ENCODE results near the gene VEZT.
A peak's percentile ranks its signal among the peaks of the same experiment; 100 is the strongest.

The VEZT gene

DNA sequence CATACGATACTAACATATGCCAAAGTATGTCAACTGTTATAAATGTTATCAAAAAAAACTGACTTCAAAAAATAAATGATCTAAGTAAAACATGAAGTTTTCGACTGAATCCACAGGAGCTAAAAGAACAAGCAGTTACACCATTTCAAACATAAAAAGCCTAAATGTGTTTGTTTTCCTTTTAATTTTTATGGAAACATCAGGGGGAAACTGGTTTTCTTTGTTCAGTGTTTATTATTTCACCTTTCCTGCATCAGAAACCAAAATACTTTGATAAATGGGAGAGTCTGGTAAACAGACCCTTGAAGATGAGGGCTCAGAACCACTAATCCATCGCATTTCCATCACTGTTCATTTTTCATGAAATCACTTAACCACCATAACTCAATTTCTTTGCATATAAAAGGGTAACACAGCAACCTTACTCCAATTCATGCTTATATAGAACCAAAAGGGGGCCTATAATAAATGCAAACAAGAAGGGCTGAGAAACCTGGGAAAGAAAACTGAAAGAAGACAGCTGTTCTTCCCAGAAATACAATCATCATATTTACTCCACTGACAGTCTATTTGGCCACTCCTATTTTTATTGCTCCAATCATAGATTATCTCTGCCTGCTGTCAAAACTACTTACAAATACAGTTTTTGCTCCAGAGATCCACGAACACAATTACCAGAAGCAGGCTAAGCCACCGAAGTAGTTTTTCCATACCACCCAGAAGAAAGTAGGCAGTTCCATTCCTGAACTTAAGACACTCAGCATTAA, 17.3 kb upstream of the VEZT start:
- no peak for DNase-seq

- no peak for DNase-seq
Measured at GRCh38 chr12:95201056-95201670, 16.4 kb upstream of the VEZT start.

- DNase-seq: no peak
Measured at GRCh38 chr12:95202691-95203486, 14.7 kb upstream of the VEZT start.

GRCh38 chr12:95203487-95204030, 14.0 kb upstream of the VEZT start:
- no peak for DNase-seq

DNA sequence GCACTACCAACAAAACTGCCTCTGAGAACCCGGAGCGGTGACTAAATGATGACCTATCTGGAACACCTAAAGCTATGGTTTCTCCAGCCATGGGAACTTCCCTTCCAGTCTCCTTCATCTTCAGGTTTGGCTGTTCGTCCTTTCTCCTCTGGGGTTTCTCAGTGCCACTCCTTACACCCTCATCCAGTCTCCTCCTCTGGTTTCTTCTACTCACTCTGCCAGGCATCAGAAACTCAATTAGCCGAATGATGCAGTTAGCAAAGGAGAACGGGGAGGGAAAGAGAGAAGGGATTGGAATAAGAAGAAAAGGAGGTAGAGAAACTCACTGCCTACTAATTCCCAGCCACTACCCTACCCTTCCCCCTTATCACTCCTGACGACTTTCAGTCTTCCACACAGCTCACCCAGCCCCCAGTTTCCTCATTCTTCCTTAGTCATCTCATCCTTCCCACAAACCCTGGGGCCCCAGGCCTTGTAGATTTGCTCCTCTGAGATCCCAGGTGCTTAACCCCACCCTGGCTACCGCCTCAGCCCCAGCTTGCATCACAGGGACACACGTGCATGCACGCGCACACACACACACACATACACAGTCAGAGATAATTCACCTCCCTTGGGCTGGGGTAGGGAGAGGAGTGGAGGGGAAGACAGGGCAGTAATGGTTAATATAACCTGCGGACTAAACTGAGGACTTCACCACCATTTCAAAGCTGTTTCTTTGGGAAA, 13.3 kb upstream of the VEZT start:
- no peak for DNase-seq

DNA sequence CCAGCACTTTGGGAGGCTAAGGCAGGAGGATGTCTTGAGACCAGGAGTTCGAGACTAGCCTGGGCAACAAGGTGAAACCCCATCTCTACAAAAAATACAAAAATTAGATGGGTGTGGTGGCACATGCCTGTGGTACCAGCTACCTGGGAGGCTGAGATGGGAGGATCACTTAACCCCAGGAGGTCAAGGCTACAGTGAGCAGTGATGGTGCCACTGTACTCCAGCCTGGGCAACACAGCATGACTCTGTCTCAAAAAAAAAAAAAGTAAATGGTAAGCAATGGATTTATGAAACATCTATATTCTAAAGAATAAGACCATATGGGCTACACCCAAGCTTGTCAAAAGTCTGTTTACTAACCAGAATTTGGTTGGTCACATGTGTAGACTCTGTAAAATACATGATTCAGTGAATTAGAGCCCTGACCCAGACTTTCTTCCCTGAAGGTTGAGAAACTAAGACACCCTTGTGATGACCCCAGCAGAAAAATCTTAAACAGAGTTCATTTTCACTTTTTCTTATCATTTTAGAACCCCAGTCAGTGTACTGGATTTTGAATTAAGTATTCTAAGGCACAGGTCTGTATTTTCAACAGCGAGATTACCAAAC, 12.5 kb upstream of the VEZT start:
- DNase-seq: no peak

DNA sequence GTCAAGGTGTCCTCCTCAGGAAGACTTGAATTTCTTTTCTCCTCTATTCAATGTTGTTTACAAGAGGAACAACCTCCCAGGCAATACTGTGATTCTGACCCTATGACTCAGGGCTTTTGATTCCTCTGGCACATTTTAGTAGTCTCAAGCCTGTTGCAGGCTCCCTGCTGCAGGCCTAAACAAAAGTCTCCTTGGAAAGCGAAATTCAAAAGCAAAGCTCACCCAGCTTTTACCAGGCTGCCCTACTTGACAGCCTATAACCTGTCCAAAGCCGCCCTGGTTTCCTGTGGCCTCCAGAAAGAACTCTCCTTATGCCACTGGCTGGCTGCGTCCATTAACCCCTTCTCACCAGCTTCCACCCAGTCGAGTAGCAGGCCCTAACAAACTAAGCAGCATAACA, 11.9 kb upstream of the VEZT start:
- DNase-seq: peak; percentile 18 to 50

DNA sequence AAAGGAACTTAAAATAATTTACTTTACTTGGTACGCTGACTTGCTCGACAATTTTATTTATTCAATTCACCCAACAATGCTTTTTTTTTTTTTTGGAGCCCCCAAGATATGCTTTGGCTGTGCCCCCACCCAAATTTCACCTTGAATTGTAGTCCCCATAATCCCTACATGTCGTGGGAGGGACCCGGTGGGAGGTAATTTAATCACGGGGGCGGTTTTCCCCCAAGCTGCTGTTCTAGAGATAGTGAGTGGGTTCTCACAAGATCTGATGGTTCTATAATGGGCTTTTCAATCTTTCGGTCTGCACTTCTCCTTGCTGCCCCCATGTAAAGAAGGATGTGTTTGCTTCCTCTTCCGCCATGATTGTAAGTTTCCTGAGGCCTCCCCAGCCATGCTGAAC, 10.7 kb upstream of the VEZT start:
- no peak for DNase-seq

DNA sequence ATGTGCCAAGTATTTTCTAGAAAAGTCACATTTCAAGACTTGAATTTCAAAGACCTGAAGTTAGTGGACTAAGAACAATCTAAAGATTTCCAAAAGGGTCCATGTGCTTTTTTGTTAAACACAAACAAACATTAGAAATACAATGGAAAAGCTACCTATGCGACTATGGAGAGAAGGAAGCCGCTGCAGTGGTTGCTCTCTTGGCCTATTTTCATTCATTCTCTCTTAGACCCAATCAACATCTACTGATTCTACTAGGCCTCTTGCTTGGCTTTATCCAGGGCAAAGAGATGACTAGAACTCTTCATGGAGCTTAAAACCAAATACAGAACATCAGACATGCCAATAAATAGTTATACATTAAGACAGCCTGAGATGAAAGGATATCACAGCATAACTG, 10.2 kb upstream of the VEZT start:
- no peak for DNase-seq

DNA sequence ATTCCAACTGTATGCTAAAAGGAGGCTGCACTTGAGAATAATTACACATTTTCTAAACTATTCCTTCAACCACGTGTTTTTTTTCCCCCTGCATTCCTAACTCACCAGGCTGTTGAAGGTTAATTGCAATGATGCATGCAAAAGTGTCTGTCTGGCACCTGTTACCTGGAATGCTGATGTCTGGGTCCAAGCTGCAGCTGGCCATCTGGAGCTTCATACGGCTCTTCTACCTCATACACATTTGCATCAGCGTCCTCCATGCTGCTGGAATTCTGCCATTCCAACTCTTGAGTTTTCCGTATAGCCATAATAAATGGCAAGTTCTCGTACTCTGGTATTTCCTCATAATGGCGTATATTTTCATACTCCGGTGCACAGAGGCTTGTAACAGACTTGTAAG, 8.9 kb upstream of the VEZT start:
- no peak for DNase-seq

DNA sequence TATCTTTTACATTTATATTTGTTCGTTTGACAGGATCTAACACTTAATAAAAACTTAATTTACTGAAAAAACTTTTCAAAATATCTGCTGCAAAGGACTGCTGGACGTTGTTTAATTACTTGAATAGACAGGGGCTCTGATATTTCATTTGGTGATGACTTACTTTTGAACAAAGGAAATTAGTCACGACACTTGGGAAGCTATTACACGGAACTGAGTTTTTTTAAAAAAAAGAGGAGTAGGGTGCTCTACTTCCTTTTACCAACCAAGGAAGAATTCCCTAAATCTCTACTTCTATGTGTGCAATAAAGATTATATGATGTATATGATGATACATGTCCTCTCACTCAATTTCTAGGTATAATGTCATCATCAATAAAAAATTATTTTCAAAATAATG, 5.0 kb upstream of the VEZT start:
- no peak for DNase-seq

DNA sequence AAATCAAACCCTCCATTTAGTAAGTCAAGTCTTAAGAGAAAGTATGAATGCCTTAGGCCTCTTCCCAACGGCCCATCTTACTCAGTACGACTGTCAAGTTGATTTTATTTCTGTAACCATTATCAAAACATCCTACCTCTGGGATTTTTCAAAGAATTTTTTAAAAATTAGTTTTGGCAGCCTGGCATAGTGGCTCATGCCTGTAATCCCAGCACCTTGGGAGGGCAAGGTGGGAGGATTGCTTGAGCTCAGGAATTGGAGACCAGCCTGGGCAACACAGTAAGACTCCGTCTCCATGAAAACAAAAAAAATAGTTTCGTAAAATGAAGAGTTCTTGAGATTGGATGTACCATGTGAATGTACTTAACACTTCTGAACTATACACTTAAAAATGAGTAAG, 4.5 kb upstream of the VEZT start:
- DNase-seq: no peak

DNA sequence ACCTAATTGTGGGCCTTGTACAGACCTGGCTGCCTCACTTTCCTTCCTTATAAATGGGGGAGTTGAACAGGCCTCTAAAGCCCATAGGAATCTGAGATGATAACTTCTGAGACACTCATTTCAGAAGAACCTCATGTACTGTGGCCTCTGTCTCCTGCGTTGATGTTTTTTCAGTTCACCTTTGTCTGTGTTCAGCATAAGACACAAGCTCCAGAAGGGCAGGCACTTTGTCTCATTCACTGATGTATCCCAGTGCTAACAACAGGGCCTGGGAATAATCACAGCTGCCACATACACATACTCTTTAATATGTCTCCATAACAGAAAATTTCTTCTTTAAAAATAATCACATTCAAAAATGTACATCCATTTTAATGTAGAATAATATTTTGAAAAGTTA, 3.7 kb upstream of the VEZT start:
- no peak for DNase-seq

DNA sequence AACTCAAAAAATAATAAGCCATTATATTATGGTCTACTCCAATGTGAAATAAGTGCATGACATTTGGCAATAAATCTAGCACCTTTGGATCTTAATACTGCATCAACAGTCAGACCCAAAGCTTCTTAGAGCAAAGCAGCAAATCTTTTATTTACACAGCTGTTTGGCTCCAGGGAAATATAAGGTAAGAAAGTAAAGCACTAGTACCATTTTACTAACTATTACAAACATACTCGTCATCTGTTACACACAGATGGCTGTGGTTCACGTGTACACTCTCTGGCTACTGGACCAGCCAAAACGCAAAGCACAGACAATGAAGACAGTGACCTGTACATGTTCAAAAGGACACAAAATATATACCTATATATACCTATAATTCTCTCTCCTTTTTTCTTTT, 3.1 kb upstream of the VEZT start:
- no peak for DNase-seq

DNA sequence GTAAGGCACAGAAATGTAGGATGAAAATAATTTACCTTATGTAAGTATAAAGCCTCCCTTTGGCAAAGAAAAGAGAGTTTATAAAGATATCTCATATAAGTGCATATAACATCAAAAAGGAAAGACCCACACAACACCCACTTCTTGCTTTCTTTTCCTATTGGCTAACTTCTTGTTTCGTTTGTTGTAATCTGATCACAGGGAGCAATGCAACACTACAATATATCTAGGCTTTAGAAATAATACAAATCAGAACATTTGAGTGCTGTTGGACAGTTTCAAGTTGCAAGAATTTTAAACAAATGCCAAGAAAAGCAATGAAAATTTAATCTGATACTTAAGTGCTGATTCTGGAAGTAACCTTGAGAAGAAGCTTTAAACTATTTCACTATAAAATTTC, 1.7 kb upstream of the VEZT start:
- peak in 1 of 2 donors; percentile 37 for DNase-seq

DNA sequence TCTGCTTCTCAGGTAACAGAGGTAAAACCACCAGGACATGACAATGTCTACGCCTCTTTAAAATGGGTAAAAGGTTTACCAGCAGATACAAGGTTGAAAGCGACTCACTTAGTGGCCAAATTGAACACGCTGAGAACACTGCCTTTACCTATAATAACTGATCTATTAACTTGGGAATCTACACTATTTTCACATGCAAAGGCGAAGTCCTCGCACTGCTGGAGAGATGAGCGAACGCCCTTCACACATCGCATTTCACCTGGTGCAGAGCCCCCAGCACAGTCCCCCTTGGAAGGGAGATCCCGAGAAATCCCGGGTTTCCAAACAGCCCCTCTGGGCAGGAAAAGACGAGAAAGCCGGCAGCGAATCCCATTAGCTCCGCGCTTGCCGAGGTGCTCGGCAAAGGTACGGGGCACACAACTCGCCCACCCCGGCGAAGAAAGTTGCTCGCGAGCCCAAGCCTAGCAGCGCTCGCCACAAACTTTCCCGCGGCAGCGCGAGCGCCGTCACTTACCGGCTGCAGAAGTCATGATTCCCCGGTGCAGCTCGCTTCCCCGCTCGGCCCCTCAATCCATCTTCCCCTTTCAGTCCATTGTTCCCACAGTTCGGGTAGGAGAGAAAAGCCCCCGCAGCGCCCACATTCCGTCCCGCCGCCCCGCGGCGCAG, 763 bp upstream of the VEZT start:
- no peak for DNase-seq

- DNase-seq: peak in 1 of 2 donors; percentile 41
Measured at GRCh38 chr12:95218150-95219133, 835 bp downstream of the VEZT start.

GRCh38 chr12:95220190-95220589, 2.6 kb downstream of the VEZT start:
- no peak for DNase-seq

DNA sequence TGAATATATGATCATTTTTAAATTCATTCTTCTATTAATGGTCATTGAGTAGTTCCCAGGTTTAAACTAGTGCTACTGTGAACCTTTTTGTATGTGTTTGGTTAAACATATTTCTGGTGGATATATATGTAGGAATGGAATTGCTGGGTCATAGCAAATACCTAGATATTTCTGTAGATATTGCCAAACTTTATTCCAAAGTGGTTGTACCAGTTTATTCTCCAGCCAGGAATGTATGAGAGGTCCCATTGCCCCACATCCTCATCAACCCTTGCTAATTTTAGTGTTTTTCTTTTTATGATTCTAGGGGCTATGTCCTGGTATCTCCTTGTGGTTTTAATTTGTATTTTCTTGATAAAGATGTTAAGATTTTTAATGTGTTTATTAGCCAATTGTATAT, 3.1 kb downstream of the VEZT start:
- no peak for DNase-seq
